HG02840 (cell line): ENCODE measurements around the gene PIRT.

Experiments used
- ATAC-seq: cut with Tn5 transposase; IDR thresholded peaks from one replicate; pipeline ENCODE4 v1.9.1; 2021; ENCODE audit warnings: mild to moderate bottlenecking, moderate library complexity, moderate number of reproducible peaks; ENCODE audit not compliant: unreplicated experiment, low FRiP score

Gene PIRT

DNA sequence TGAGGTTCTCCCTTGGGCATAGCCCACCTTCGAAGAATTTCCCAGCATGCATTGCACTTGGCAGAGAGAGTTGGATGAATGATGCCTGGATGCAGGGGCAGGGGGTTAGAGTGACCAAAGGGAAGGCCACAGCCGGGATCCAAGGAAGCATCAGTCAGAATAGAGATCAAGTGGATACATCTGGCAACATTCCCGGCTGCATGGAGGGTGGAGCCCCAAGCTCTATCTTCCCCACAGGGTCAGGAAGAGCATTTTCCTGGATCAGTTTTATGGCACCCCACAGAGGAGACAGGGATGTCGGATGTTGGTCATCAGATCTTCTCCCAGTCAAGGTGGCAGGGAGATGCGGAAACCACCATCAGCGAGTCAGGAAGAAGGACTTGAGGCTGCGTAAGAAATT is 13.0 kb downstream of the PIRT start:
- ATAC-seq = no peak

DNA sequence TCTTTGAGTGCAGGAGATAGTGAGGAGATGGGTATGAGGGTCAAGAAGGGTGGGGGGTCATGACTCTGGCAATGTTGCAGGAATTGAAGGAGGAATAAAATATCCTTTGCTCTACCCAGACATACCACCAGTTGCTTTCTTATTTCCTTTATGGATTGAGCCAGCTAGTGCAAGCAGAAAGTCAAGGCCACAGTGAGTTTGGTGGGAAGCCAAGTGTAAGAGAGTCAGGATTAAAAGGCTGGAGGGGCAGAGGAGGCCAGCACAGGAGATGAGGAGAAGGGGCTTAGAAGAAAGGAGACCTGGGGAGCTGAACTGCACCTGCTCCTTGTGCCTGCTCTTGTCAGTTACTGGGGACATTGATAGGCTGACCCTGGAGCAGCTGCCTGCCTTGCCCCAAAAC is 16.1 kb downstream of the PIRT start:
- ATAC-seq = no peak

DNA sequence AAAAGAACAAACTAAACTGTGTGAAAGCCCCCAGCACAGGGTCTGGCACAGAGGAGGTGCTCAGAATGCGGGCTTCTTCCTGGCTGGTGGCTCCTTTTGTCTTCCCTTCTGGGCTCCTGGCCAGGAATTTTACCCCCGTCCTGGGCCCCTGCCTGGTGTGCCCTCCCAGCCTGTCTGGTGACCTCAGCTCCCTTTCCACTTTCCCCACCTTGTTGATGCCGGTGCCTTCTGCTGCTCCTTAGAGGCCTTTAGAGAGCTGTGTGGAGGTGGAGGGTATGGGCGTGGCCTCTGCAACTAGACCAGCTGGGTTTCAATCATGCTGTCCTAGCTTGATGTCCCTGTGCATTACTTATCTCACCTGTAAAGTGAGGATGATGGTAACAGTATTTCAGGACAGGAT is 16.8 kb downstream of the PIRT start:
- no peak for ATAC-seq

DNA sequence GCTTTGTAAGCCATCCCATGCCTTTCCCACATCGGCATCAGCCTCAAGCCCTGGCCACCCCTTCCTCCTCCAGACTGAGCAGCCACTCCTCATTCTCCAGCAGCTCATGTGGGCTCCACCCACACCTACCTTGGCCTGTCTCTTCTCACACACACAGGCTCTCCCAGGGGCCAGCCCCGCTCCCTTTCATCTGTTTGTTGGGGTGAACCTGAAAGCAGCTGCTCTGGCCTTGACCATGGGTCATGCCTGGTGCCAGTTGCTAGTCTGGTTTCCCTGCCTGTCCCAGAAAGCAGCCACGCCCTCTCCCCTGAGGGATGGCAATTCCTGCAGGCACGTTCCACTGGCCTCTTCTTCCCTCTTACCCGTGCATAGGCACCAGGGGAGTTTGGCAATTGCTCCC is 22.6 kb downstream of the PIRT start:
- ATAC-seq = no peak

DNA sequence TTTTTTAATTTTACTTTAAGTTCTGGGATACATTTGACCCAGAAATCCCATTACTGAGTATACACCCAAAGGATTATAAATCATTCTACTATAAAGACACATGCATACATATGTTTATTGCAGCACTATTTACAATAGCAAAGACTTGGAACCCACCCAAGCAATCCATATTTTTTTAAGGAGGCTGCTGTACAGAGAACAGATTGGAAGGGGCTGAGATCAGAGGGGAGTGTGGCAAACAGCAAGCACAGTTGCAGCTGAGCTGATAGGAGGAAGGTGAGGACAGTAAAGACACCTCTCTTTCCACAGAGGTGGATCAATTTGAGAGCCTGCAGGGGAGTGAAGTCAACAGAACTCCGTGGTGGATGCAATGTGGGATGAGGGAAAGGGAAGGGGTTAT is 23.8 kb downstream of the PIRT start:
- ATAC-seq = no peak

DNA sequence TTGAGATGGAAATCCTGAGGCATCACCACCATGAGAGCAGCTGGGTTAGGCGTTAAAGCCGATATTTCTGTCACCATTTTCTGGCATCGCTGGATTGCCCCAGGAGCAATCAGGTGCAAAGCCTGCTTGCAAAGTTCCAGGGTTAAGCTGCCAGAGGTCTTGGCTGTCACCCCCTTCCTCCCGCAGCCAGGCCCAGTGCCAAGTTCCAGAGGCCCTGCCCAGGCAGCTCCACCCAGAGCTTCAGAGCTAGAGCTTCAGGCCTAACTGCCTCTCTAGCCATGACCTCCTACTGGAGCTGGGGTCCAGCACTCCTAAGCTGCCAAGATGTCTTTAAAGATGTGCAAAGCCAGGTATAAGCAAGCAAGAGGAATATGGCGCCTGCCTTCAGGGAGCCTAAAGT is 25.2 kb downstream of the PIRT start:
- ATAC-seq = no peak

DNA sequence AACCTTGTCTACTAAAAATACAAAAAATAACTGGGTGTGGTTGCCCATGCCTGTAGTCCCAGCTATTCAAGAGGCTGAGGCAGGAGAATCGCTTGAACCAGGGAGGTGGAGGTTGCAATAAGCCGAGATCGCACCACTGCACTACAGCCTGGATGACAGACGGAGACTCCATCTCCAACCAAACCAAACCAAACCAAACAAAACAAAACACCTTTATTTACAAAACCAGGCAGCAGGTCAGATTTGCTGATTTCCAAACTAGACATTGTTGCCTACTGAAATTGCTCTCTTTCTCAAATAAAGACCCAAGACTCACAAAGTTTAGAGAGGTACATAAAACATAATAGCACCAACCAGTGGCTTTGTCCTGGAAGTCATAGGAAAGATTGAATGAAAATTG is 28.3 kb downstream of the PIRT start:
- ATAC-seq = no peak

DNA sequence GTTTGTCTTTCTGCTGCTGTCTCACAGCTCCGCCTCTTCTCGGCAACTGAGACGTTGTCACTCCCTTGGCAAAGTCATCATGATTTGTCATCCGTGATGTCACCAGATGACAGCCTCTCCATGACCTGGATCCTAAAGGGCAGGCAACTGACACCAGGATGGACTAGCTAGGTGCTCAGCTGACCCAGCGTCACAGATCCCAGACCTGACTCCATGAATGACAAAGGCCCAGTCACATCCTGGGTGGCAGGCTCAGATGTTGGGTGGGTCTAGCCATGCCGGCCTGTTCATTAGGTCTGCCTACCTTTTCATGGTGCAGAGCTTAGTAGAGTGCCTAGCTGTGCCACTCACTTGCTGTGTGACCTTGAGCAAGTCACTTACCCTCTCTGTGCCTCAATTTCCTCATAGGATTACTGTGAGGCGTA is 30.2 kb downstream of the PIRT start:
- ATAC-seq = no peak

DNA sequence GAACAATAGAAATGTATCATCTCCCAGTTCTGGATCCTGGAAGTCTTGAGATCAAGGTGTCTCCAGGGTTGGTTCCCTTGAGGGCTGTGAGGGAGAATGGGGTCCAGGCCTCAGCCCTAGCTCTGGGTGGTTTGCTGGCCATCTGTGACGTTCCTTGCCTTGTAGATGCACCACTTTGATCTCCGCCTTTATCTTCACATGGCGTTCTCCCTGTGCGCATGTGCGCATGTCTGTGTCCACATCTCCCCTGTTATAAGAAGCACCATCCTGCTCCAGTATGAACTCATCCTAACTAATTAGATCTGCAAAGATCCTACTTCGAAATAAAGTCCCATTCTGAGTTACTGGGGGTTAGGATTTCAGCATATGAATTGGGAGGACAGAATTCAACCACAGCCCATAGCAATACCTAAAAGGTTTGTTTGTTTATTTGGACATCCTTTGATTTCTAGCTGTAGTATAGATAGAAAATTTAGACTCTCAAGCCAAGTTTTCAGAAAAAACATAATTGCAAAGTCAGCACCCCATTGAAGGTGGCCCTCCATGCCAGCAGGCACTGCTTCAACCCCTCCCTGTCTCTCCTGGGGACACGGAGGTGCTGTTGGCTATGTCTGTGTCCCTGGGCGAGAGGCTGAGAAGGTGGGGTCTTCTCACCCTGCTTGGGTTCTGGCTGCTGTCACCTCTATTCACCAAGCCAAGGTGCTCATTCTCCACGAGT is 31.2 kb downstream of the PIRT start:
- no peak for ATAC-seq

DNA sequence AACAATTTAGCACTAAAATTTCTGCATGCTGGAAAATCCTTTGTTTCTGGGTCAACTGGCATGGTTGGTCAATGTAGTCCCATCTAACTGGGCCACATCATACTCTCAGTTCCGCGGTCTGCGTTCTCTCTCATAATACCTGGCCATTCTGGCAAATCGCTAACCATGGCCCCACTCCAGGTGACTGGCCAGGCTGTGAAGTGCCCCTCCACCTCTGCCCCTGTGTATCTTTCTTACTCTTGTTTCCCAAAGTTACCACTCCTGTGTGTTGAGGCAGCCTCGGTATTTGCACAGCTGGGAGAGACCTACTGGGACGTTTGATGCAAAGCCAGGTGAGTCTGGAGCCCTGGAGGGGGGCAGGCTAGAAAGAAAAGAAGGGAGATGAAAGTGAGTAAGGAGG is 32.0 kb downstream of the PIRT start:
- ATAC-seq = no peak

DNA sequence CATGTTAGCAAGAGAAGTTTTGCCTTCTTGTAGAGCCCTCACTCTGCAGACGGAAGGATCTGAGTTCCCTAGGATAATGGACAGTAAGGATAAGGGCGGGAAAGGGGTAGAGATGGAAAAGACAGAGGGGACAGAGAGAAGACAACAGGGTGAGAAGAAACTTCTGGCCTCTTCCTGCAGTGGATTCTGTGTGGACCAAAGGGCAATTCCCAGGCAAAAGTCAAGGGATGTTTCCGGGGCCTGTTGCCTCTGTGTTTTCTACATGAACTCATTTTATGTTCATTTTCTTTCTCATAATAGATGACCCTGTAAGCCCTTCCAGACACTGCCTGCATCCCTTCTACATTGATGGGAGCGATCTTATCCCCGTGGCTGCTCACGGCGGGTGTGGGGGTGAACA is 33.3 kb downstream of the PIRT start:
- no peak for ATAC-seq

DNA sequence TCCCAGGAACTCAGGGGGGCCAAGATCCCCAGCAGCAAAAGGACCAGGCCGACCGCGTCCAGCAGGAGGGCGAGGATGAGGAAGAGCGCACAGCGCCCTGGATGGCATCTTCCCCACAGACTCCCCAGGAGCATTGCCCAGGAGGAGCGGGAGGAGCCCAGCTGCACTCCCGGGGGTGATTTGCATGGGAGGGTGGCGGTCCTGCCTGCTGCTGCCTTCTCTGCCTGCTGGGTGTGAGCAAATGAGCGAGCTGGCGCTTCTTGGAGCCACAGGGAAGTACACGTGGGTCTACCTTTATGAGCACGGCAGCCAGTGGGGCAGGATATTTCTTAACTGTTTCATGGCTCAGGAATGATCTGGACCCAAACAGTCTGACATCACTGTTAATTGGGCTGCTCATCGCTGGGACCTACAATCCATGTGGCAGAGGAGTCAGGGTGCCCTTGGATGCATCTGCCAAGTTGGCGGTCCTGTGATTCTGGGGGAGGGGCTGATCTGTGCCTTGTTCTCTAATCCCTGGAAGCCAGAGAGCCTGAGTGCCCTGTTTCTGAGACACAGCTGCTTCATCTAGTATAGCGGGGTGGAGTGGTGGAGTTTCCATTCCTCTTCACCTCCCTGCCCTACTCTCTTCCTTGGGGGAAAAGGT is 33.9 kb downstream of the PIRT start, which contains the start of gene TMEM238L:
Gene TMEM238L, minus strand, starts transcription at position 270 of the 646 bp plus-strand sequence. Its CDS starts 136 bp downstream, at position 134.
- no peak for ATAC-seq

DNA sequence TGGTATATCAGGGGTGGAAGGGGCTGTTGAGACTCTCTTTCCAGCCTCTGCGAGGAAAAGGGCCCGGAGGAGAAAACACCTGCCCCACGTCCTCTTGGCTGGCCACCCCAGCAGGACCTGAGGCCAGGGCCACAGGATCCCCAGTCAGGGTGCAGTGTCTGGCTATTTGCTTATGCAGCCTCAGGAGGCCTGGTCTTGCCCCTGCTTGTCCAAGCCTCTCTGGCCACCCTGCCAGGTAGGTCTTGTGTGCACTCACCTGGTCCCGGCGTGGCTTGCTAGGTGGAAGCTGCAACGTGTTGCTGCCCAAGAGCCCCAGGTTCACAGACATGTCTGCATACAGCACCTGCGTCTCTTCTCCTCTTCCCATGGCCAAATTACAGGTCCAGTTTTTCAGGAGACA is 34.5 kb downstream of the PIRT start:
- no peak for ATAC-seq

DNA sequence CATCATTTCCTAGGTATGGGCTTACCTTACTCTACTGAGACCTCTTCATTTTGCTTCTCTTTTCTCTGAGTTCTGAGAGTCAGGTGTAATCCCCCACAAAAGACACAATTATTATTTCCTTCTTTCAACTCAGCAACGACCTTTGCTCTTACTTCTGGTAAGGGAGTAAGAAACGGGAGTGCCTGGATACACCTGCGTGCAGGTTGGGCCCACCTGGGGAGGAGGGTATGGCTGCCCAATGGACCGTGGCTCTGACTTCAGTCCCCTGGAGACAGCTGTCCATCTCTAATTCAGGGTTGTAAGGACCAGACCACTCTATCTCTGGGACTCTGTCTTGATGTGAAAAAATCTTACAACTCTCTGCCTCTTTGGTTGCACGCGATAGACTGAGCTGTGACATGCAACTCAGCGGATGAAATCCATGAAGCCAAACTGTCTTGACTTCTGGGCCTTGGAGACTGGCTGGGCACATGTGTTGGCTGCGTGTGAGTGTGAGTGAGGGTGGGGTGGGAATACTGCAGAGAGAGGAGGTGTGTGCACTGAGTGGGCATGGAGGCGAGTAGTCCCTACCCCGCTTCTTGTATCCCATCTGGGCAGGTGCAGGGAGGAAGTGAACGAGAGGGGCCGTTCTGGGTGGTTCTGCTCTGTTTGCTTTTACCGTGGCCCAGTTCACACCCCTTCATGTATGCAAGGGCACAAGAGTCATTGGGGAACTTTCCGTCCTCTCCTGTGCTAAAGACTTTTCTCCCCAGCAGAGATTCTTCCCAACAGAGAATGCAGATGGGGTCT is 35.2 kb downstream of the PIRT start:
- no peak for ATAC-seq

DNA sequence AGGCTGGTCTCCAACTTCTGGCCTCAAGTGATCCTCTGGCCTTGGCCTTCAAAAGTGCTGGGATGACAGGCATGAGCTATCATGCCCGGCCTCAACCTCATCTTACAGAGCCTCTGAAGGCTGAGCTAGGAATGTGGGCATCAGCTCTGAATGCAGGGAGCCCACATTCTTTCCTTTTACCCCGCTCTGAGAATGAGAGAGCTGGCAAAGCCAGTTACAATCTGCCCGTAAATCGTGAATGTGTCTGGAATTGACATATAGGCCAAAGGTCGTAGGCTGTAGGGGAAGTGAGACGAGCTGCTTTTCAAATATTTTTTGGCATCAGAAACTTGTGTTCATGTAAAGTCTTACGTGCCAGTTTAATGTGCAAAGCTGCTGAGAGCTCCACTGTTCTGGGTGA is 38.5 kb downstream of the PIRT start:
- no peak for ATAC-seq

DNA sequence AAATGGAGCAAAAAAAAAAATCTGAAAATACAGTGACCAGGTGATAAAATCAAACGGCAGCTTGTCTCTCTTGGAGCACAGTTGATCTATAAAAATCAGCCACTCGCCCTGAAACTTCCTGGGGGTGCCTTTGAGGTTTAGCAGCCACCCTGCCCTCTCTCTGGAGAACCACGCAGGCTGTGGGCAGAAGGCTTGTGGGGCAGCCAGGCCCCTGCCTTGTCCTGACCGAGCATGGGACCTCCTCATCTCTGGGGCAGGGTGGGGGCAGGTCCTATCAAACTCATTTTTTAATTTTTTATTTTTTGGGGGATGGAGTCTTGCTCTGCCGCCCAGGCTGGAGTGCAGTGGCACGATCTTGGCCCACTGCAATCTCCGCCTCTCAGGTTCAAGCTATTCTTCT is 39.0 kb downstream of the PIRT start:
- no peak for ATAC-seq

DNA sequence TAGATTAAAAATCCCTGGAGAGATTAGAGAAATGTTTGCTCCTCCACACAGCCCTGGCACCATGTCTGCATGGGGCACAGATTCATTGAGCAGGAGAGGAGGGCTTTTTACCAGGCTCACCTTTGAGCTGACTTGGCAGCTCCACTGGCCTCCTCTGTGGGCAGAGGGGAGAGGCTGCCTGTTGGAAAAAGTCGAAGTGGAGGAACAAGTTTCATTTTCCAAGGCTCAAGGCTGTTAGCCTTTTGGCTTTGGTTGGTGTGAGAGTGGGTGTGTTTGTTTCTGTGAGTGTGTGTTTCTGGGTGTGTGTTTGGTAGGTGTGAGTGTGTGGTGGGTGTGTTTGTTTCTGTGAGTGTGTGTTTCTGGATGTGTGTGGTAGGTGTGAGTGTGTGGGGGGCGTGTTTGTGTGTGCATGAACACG is 39.5 kb downstream of the PIRT start:
- ATAC-seq = no peak

DNA sequence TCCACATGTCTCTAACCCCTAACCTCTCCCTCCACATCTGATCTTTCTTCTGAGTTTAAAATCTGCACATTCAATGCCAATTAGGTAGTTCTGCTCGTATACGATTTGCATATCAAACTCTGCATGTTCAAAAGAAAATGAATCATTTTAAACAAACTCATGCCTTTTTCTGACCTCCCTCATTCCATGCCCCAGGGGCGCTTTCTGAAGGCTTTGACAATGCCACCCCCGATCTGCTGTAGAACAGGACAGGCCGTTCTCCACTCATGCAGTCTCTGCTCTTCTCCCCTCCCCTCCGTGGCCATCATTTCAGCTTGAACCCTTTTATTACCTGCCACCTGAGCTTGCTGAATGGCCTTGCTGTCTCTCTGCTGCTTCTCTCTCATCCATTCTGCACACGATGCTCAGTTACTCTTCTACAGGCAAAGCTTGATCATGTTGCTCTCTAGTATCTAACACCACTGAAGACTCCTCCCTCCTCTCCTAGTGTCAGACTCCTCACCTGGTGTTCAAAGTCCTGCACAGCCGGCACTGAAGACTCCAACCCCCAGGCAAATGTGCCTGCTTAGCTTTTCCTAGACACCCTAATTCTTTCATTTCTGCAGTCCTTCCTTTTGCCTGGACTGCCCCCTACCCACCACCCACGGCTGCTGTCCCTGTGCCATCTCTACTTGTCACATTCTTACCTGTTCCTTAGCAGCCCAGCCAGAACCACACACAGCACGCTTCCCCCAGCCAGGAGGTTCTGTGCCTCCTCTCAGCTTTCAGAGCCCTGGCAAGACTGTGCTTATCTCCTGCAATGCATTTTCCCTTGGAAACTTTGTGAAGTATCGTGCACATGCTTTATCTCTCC is 40.2 kb downstream of the PIRT start:
- no peak for ATAC-seq

DNA sequence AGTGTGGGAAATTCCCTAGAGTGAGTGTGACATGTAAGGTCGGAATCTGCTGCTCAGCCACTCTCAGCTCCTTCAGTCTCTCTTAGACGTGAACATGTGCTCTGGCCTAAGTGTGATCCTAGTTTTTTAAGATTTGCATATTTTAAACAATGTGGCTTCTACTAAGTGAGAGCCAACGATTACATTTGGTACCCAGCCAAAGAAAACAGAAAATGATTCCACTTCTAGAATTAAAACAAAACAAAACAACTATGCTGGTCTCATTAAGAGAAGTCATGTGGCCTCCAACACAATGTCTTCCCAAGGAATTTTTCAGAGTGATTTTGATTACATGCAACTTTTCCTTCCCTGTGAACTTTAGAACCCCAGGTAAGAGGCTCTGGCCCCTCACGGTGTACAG is 44.1 kb downstream of the PIRT start:
- ATAC-seq = no peak

DNA sequence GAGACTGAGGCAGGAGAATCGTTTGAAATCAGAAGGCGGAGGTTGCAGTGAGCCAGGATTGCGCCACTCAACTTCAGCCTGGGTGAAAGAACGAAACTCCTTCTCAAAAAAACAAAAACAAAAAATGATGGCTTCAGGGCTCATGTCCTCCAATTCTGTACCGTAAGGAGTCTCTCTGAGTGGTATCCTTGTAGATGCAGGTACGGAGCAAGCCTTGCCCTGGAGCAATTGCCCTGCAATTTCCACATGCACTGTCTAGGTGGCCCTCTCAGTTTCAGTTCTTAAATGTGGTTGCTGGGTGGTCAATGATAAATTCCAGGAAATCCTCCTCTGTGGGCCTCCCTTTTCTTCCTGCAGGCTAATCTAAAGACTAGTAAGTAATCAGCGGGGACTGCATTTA is 44.6 kb downstream of the PIRT start:
- no peak for ATAC-seq

DNA sequence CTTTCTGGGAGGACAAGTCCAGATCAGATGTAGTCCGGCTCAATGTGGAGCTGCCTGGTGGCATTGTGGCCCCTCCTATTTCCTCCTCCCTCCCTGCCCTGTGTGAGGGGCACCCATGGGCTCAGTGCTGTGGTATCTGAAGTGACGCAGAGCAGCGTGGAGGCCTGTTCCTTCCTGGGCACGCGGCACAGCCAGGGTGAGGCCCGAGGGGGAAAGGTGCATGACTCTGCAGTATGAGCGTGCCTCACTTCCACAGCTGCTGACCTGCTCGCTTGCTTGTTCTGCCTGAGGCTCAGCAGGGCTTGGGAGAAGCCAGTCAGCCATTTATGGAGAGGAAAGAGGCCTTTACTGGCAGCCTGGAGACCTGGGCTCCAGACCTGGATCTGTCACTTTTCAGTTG is 45.7 kb downstream of the PIRT start:
- ATAC-seq = no peak
